ENCODE measurements around the gene DOCK7.
"Not testable (repeated sequence)": the region's sequence is repeated elsewhere in the genome, so short reads cannot be mapped to it uniquely, and the experiment has no call there.

DOCK7 gene

GRCh38 chr1:62694479-62694878, 6.3 kb upstream of the DOCK7 start:
- DNase-seq (ENCODE audit: low spot score): not testable (repeated sequence)

GRCh38 chr1:62693123-62693522, 4.9 kb upstream of the DOCK7 start:
- no peak for DNase-seq (ENCODE audit: low spot score)

GRCh38 chr1:62691062-62691844, 3.1 kb upstream of the DOCK7 start:
- DNase-seq (ENCODE audit: low spot score): no peak

- peak; percentile 57 for DNase-seq (ENCODE audit: low spot score)
These were observed 1.3 kb upstream of the DOCK7 start for GRCh38 chr1:62689524-62689923.

- no peak for DNase-seq (ENCODE audit: low spot score)
These were observed 500 bp upstream of the DOCK7 start for GRCh38 chr1:62688687-62689085.

GRCh38 chr1:62687421-62687902, 724 bp downstream of the DOCK7 start:
- DNase-seq (ENCODE audit: low spot score): peak; percentile 15

GRCh38 chr1:62686822-62687221, 1.4 kb downstream of the DOCK7 start:
- no peak for DNase-seq (ENCODE audit: low spot score)

GRCh38 chr1:62685431-62685859, 2.7 kb downstream of the DOCK7 start:
- DNase-seq (ENCODE audit: low spot score): no peak

- DNase-seq (ENCODE audit: low spot score): peak; percentile 31
These were observed 5.7 kb downstream of the DOCK7 start for GRCh38 chr1:62682531-62682930.

- DNase-seq (ENCODE audit: low spot score): not testable (repeated sequence)
These were observed 7.2 kb downstream of the DOCK7 start for GRCh38 chr1:62680992-62681391.

- DNase-seq (ENCODE audit: low spot score): not testable (repeated sequence)
These were observed 10.4 kb downstream of the DOCK7 start for GRCh38 chr1:62677822-62678221.

GRCh38 chr1:62676611-62677356, 11.4 kb downstream of the DOCK7 start:
- DNase-seq (ENCODE audit: low spot score): peak; percentile 55

GRCh38 chr1:62673629-62674028, 14.6 kb downstream of the DOCK7 start:
- no peak for DNase-seq (ENCODE audit: low spot score)

GRCh38 chr1:62672029-62672428, 16.2 kb downstream of the DOCK7 start:
- no peak for DNase-seq (ENCODE audit: low spot score)

- no peak for DNase-seq (ENCODE audit: low spot score)
These were observed 33.4 kb downstream of the DOCK7 start for GRCh38 chr1:62654744-62655143.

- DNase-seq (ENCODE audit: low spot score): no peak
These were observed 35.8 kb downstream of the DOCK7 start for GRCh38 chr1:62652387-62652786.

- DNase-seq (ENCODE audit: low spot score): no peak
These were observed 44.9 kb downstream of the DOCK7 start for GRCh38 chr1:62643283-62643682.

- DNase-seq (ENCODE audit: low spot score): no peak
These were observed 50.6 kb downstream of the DOCK7 start for GRCh38 chr1:62637392-62638105.

- no peak for DNase-seq (ENCODE audit: low spot score)
These were observed 59.7 kb downstream of the DOCK7 start for GRCh38 chr1:62628506-62628905.

GRCh38 chr1:62625415-62625814, 62.8 kb downstream of the DOCK7 start:
- no peak for DNase-seq (ENCODE audit: low spot score)

GRCh38 chr1:62621907-62622306, 66.3 kb downstream of the DOCK7 start:
- DNase-seq (ENCODE audit: low spot score): peak; percentile 86

- DNase-seq (ENCODE audit: low spot score): peak; percentile 17
These were observed 74.3 kb downstream of the DOCK7 start for GRCh38 chr1:62613890-62614289.

- no peak for DNase-seq (ENCODE audit: low spot score)
These were observed 74.9 kb downstream of the DOCK7 start for GRCh38 chr1:62613325-62613727.

All from AG08395 (cell line).